ENCODE data around the gene CAPN10.

DNA sequence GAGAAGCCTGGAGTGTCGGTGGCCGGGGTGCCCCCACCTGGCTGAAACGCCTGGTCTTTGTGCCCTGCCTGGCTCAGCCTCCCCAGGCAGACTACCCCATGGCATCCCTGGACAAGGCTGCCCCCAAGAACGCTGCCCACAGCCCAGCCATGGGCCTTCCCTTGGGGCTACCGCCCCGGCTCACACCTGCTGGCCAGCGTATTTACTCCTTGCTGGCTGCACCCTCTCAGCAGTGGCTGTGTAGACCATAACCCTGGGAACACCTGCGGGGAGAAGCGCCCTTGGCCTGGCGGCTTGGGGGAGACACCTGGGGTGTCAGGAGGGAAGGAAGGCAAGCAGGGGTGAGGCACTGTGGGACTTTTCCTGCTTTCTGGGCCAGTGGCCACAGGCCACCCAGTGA lies 17.3 kb downstream of the CAPN10 start:
- TF ChIP-seq CTCF (IDR thresholded peaks at IDR 0.05; ENCODE audit: poor library complexity) (no peak), EZH2 (IDR thresholded peaks at IDR 0.05; ENCODE audit: borderline replicate concordance) (no peak)
